Fibroblast of mammary gland (primary cell): ENCODE measurements around the gene HABP2.

Experiments
- DNase-seq: peaks from one replicate; pipeline ENCODE4 v3.0.0-alpha.2; 2010; ENCODE audit warnings: low read depth
- H3K4me3 ChIP-seq: 2 replicates; pipeline ENCODE4 v1.5.1; 2011; ENCODE audit warnings: low read depth, mild to moderate bottlenecking, low read length, moderate library complexity; ENCODE audit not compliant: control insufficient read depth
- CTCF ChIP-seq: conservative IDR thresholded peaks from 2 replicates; pipeline ENCODE4 v1.5.1; 2011; ENCODE audit warnings: low read depth, low read length, inconsistent platforms; ENCODE audit not compliant: control insufficient read depth, insufficient read depth

Gene HABP2

DNA sequence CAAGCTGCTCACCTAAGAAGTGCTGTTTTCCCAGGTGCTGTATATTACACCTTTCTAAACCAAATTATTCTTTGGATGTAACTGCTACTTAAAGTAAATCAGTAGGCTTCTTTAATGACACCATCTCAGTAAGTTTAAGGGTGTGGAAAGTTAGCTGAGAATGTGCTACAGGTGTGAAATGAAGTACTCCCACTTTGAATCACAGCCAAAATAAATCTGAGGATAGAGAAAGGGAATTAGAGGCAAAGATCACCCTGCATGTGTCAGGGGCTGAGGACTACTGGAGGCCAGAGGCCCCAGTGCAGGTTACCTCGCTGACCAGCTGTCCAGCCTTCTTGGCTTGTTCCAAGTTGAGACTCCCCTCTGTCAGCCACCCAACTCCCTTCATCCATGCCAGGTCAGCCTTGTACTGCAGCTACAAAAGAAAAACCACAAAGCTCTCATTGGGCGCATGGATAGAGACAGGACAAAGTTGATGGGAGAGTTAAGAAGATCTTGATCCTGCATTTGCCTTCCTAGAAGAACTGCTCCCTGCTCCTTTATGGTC, 75.8 kb downstream of the HABP2 start:
- no peak for TF ChIP-seq CTCF
- DNase-seq: no peak
- no peak overlapping the region for H3K4me3 ChIP-seq

DNA sequence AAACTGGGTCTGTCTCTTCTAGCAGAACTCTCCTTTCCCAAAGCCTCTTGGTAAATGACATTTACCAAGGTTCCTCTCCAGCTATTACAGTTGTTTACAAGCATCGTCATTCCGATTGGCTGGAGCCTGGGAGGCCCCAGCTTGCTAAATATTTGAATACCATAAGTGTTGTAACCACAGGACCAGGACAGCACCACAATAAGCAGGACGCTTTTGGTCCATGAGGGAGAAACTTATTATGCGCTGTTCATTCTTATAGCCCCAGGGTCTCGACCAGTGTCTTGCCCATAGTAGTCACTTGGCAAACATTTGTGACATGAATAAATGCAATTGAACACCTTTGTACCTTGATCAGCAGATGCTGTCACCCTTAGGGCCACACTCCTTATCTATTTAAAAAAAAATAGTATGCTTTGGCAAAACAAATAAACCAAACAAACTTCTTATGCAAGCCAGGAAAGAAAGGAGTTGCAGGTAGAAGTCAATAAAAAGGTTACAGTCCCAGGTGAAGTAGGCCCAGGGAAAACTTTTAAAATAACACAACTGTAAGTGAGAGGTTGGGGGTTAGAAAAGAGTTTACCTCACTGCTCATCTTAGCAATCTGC, 78.2 kb downstream of the HABP2 start:
- DNase-seq: no peak
- TF ChIP-seq CTCF: no peak
- H3K4me3 ChIP-seq: no peak overlapping the region

GRCh38 chr10:113631684-113632367, 79.0 kb downstream of the HABP2 start:
- DNase-seq: no peak

More at GRCh38 chr10:113631684-113632367, 79.0 kb downstream of the HABP2 start:
- H3K4me3 ChIP-seq: no peak overlapping the region
- no peak for TF ChIP-seq CTCF
